Fibroblast of lung (primary cell): Measurements from ENCODE around the gene TRAPPC12. TPM values are rescaled to one million over a fixed set of nuclear protein-coding genes. Genes with fewer than 3 reads are reported as not detected.

Experiments
- DNase-seq, 2 donors: peaks; one replicate each; pipeline versions ENCODE4 v3.0.0 to v3.0.0-alpha.2; 2010; ENCODE audit warnings: low read depth in 2 of 2
- H2AFZ ChIP-seq: 2 replicates; pipeline ENCODE4 v1.5.1; 2012; ENCODE audit warnings: low read length, control low read depth, inconsistent platforms
- H3K27ac ChIP-seq: 2 replicates; pipeline ENCODE4 v1.5.1; 2011; ENCODE audit warnings: low read length, control low read depth; ENCODE audit not compliant: insufficient read depth
- H3K27me3 ChIP-seq: 2 replicates; pipeline ENCODE4 v1.5.1; 2011; ENCODE audit warnings: mild to moderate bottlenecking, low read length; ENCODE audit not compliant: control insufficient read depth, insufficient read depth
- H3K36me3 ChIP-seq: 2 replicates; pipeline ENCODE4 v1.5.1; 2011; ENCODE audit warnings: low read length; ENCODE audit not compliant: control insufficient read depth, insufficient read depth
- H3K4me1 ChIP-seq: 2 replicates; pipeline ENCODE4 v1.5.1; 2011; ENCODE audit warnings: low read length; ENCODE audit not compliant: control insufficient read depth, insufficient read depth; ENCODE audit errors: extremely low read depth
- H3K4me2 ChIP-seq: 2 replicates; pipeline ENCODE4 v1.5.1; 2011; ENCODE audit warnings: low read length, control low read depth; ENCODE audit not compliant: insufficient read depth; ENCODE audit errors: extremely low read depth
- H3K4me3 ChIP-seq, 4 experiments: fragments of 200-600 bp in 1 of 4; sonication (generic) in 1 of 4; replicated peaks in 1 of 4; 2 replicates each; pipeline ENCODE4 v1.5.1; 2011 to 2016; ENCODE audit warnings: low read length in 4 of 4, low read depth in 3 of 4, mild to moderate bottlenecking in 3 of 4, control low read depth in 2 of 4, inconsistent platforms in 1 of 4, mixed read lengths in 1 of 4; ENCODE audit not compliant: insufficient read depth in 1 of 4; ENCODE audit errors: control extremely low read depth in 1 of 4
- H3K79me2 ChIP-seq: 2 replicates; pipeline ENCODE4 v1.5.1; 2012; ENCODE audit warnings: mild to moderate bottlenecking, low read length, inconsistent platforms; ENCODE audit not compliant: control insufficient read depth, insufficient read depth
- H3K9ac ChIP-seq: 2 replicates; pipeline ENCODE4 v1.5.1; 2011; ENCODE audit warnings: mild to moderate bottlenecking, low read length, control low read depth; ENCODE audit not compliant: insufficient read depth
- H3K9me3 ChIP-seq: 2 replicates; pipeline ENCODE4 v1.5.1; 2012; ENCODE audit warnings: low read depth, low read length; ENCODE audit not compliant: control insufficient read depth, insufficient read depth
- H4K20me1 ChIP-seq: 2 replicates; pipeline ENCODE4 v1.5.1; 2011; ENCODE audit warnings: low read length; ENCODE audit not compliant: control insufficient read depth, insufficient read depth; ENCODE audit errors: extremely low read depth
- CTCF ChIP-seq, 2 donors: IDR thresholded peaks in 1 of 2; conservative IDR thresholded peaks in 1 of 2; 1 replicate in 1 of 2; 2 replicates in 1 of 2; pipeline ENCODE4 v1.5.1; 2011 to 2012; ENCODE audit warnings: low read length in 2 of 2, control low read depth in 1 of 2, inconsistent platforms in 1 of 2, low read depth in 1 of 2, mild to moderate bottlenecking in 1 of 2
- EZH2 ChIP-seq: IDR thresholded peaks from 2 replicates; pipeline ENCODE4 v1.5.1; 2012; ENCODE audit warnings: low read length, control low read depth, mild to moderate bottlenecking; ENCODE audit errors: missing control alignments
- polyA plus RNA-seq, 2 donors: library from polyadenylated mRNA; depleted of rRNA in 1 of 2; stranded (reverse) in 1 of 2; unstranded in 1 of 2; fragments of >200 nt; gene quantifications; 2 replicates each; pipeline ENCODE4 v1.2.1, GENCODE V29; 2011 to 2012; ENCODE audit warnings: missing spikeins in 1 of 2
- total RNA-seq: library from RNA; depleted of rRNA; stranded (reverse); fragments of >200 nt; gene quantifications from 2 replicates; pipeline ENCODE4 v1.2.1, GENCODE V29; 2014

The TRAPPC12 gene
- total and polyA plus RNA-seq, 2 donors (not counting 1 experiment from before 2014, with no cell fraction given), result 33.7 to 53.2 TPM

GRCh38 chr2:3498783-3499394, 119.4 kb downstream of the TRAPPC12 start:
- Histone ChIP-seq H3K9ac (no peak overlapping the region), H4K20me1 (no peaks in the 10 kb centered on the region), H3K4me2 (no peak overlapping the region), H3K27me3 (no peaks in the 10 kb centered on the region), H3K36me3 (peaks cover 11% of the 10 kb centered on the region), H3K4me1 (no peaks in the 10 kb centered on the region), H3K9me3 (no peaks in the 10 kb centered on the region), H3K27ac (no peak overlapping the region), H3K4me3 (no peak overlapping the region), H2AFZ (no peak overlapping the region), H3K79me2 (no peaks in the 10 kb centered on the region)
- no peak for DNase-seq
- no peak for TF ChIP-seq CTCF (conservative IDR thresholded peaks at IDR 0.05 in 1 of 2, IDR thresholded peaks at IDR 0.05 in 1 of 2; ENCODE audit: low read depth in 1 of 2, low read length in 2 of 2)
- TF ChIP-seq EZH2, result no peak

GRCh38 chr2:3500326-3500899, 120.9 kb downstream of the TRAPPC12 start:
- DNase-seq, result no peak
- no peaks in the 10 kb centered on the region for H3K9me3 ChIP-seq
- no peaks in the 10 kb centered on the region for H3K27me3 ChIP-seq
- H2AFZ ChIP-seq, result no peak overlapping the region
- H3K4me3 ChIP-seq, result no peak overlapping the region
- H4K20me1 ChIP-seq, result no peaks in the 10 kb centered on the region
- TF ChIP-seq CTCF (conservative IDR thresholded peaks at IDR 0.05 in 1 of 2, IDR thresholded peaks at IDR 0.05 in 1 of 2; ENCODE audit: low read depth in 1 of 2, low read length in 2 of 2) (no peak), EZH2 (no peak)
- H3K36me3 ChIP-seq, result peaks cover 11% of the 10 kb centered on the region
- no peak overlapping the region for H3K27ac ChIP-seq
- H3K9ac ChIP-seq, result no peak overlapping the region
- no peak overlapping the region for H3K4me2 ChIP-seq
- no peaks in the 10 kb centered on the region for H3K79me2 ChIP-seq
- no peaks in the 10 kb centered on the region for H3K4me1 ChIP-seq

GRCh38 chr2:3503046-3503445, 123.6 kb downstream of the TRAPPC12 start:
- no peaks in the 10 kb centered on the region for H3K27me3 ChIP-seq
- peaks cover 9% of the 10 kb centered on the region for H3K36me3 ChIP-seq
- TF ChIP-seq EZH2 (no peak), CTCF (conservative IDR thresholded peaks at IDR 0.05 in 1 of 2, IDR thresholded peaks at IDR 0.05 in 1 of 2; ENCODE audit: low read depth in 1 of 2, low read length in 2 of 2) (no peak)
- DNase-seq, result no peak
- no peaks in the 10 kb centered on the region for H3K4me1 ChIP-seq
- H3K9ac ChIP-seq, result no peak overlapping the region
- H3K79me2 ChIP-seq, result no peaks in the 10 kb centered on the region
- H3K27ac ChIP-seq, result no peak overlapping the region
- no peaks in the 10 kb centered on the region for H4K20me1 ChIP-seq
- no peak overlapping the region for H3K4me2 ChIP-seq
- no peaks in the 10 kb centered on the region for H3K9me3 ChIP-seq
- no peak overlapping the region for H3K4me3 ChIP-seq
- no peak overlapping the region for H2AFZ ChIP-seq
